ENCODE results near the gene POLR1B. TPM values are rescaled to one million over a fixed set of nuclear protein-coding genes. Genes with fewer than 3 reads are reported as not detected.

POLR1B gene
- total RNA-seq, 1 experiment from 2014 or later = 70.0 TPM

GRCh38 chr2:112625474-112626114 is 83.3 kb downstream of the POLR1B start:
- Histone ChIP-seq H3K9me3 (ENCODE audit: low read depth, low read length, poor library complexity, severe bottlenecking) (no peaks in the 10 kb centered on the region), H3K4me3 (ENCODE audit: low read depth, low read length, poor library complexity, severe bottlenecking) (no peak overlapping the region), H3K4me1 (ENCODE audit: insufficient read depth, low read length, poor library complexity, severe bottlenecking) (peaks cover 4% of the 10 kb centered on the region), H3K27ac (ENCODE audit: low read depth, low read length, poor library complexity, severe bottlenecking) (no peak overlapping the region), H3K27me3 (replicated peaks; ENCODE audit: insufficient read depth, low read depth, low read length, poor library complexity) (no peaks in the 10 kb centered on the region), H3K36me3 (ENCODE audit: insufficient read depth, low read length, poor library complexity, severe bottlenecking) (no peaks in the 10 kb centered on the region)
- POLR2A ChIA-PET (ENCODE audit: low non-redundant PET) = no interaction called here
- CTCF ChIA-PET = interaction anchor here (0.8 to 1.2 kb wide), 3 partner anchors 20 to 333 kb away, joined by 3 to 5 read pairs (median 4); partner anchors contain the start of gene SLC20A1
- intact Hi-C loops (cut with micrococcal nuclease; ENCODE audit: unreplicated experiment) = loop anchor here (2.0 to 5.0 kb wide), 2 partner anchors 65 to 332 kb away; no protein-coding TSS in a partner anchor
- TF ChIP-seq CTCF (conservative IDR thresholded peaks at IDR 0.05; ENCODE audit: low read depth, low read length) (no peak), EZH2 (IDR thresholded peaks at IDR 0.05; ENCODE audit: borderline replicate concordance, low read depth, low read length, poor library complexity, severe bottlenecking) (no peak)
- no TSS peak for BruUV-seq (replicated peaks)
- no peak for DNase-seq (ENCODE audit: low spot score)

GRCh38 chr2:112626604-112627059 is 84.4 kb downstream of the POLR1B start:
- intact Hi-C loops (cut with micrococcal nuclease; ENCODE audit: unreplicated experiment) = loop anchor here (1.0 to 5.0 kb wide), 3 partner anchors 64 to 331 kb away; no protein-coding TSS in a partner anchor
- Histone ChIP-seq H3K27ac (ENCODE audit: low read depth, low read length, poor library complexity, severe bottlenecking) (no peak overlapping the region), H3K27me3 (replicated peaks; ENCODE audit: insufficient read depth, low read depth, low read length, poor library complexity) (no peaks in the 10 kb centered on the region), H3K4me3 (ENCODE audit: low read depth, low read length, poor library complexity, severe bottlenecking) (no peak overlapping the region), H3K9me3 (ENCODE audit: low read depth, low read length, poor library complexity, severe bottlenecking) (no peaks in the 10 kb centered on the region), H3K4me1 (ENCODE audit: insufficient read depth, low read length, poor library complexity, severe bottlenecking) (peaks cover 10% of the 10 kb centered on the region), H3K36me3 (ENCODE audit: insufficient read depth, low read length, poor library complexity, severe bottlenecking) (no peaks in the 10 kb centered on the region)
- CTCF ChIA-PET = interaction anchor here (0.5 to 1.7 kb wide), 7 partner anchors 19 to 332 kb away, joined by 3 to 9 read pairs (median 4); partner anchors contain the start of gene SLC20A1
- DNase-seq (ENCODE audit: low spot score) = peak; percentile 71
- BruUV-seq (replicated peaks) = no TSS peak
- POLR2A ChIA-PET (ENCODE audit: low non-redundant PET) = interaction anchor here (0.6 to 0.7 kb wide), 2 partner anchors 10 to 574 kb away, joined by 3 read pairs; no protein-coding TSS in a partner anchor
- TF ChIP-seq EZH2 (IDR thresholded peaks at IDR 0.05; ENCODE audit: borderline replicate concordance, low read depth, low read length, poor library complexity, severe bottlenecking) (no peak), CTCF (conservative IDR thresholded peaks at IDR 0.05; ENCODE audit: low read depth, low read length) (peak; percentile 93)

Other genes with a start within 250 kb of the POLR1B start
- 17.5 and 19.9 TPM in 2 replicates for gene RGPD8, start 108.8 kb upstream of the POLR1B start, total RNA-seq (2021)
- 119 and 146 TPM in 2 replicates for gene TTL, start 60.3 kb upstream of the POLR1B start, total RNA-seq (2021)
- 37.1 and 41.4 TPM in 2 replicates for gene CHCHD5, start 42.1 kb downstream of the POLR1B start, total RNA-seq (2021)
- 120 and 148 TPM in 2 replicates for gene SLC20A1, start 103.5 kb downstream of the POLR1B start, total RNA-seq (2021)
- not detected in 2 replicates for gene NT5DC4, start 178.6 kb downstream of the POLR1B start, total RNA-seq (2021)
- gene CKAP2L, start 222.1 kb downstream of the POLR1B start, total RNA-seq (2021) = 48.1 and 49.6 TPM in 2 replicates
- 5.4 and 6.3 TPM in 2 replicates for gene IL1A, start 242.0 kb downstream of the POLR1B start, total RNA-seq (2021)

Data from A673 (cell line).